Right renal pelvis (tissue), 4 donors: ENCODE measurements around the gene ADARB2. TPM values are rescaled to one million over a fixed set of nuclear protein-coding genes. Genes with fewer than 3 reads are reported as not detected.

ENCODE experiments used
- DNase-seq, 4 donors: peaks; one replicate each; pipeline ENCODE4 v3.0.0-alpha.2; 2013; ENCODE audit warnings: low read depth in 4 of 4, low spot score in 3 of 4, missing footprints in 1 of 4
- polyA plus RNA-seq, 4 donors: library from polyadenylated mRNA; unstranded; fragments of 120-200 nt; gene quantifications; one replicate each; pipeline ENCODE4 v1.2.1, GENCODE V29; 2013; ENCODE audit not compliant: insufficient read length in 4 of 4

The ADARB2 gene
- polyA plus RNA-seq, 4 donors = 0.90 to 1.8 (median 1.4) TPM

- DNase-seq = no peak
Observed at GRCh38 chr10:1390200-1390599, 347.1 kb downstream of the ADARB2 start.

- no peak for DNase-seq
Observed at GRCh38 chr10:1384026-1384425, 353.3 kb downstream of the ADARB2 start.

- DNase-seq = no peak
Observed at GRCh38 chr10:1382711-1383110, 354.6 kb downstream of the ADARB2 start.

GRCh38 chr10:1381339-1381738, 356.0 kb downstream of the ADARB2 start:
- no peak for DNase-seq

GRCh38 chr10:1380088-1380671, 357.1 kb downstream of the ADARB2 start:
- no peak for DNase-seq

- DNase-seq = no peak
Observed at GRCh38 chr10:1379601-1380000, 357.7 kb downstream of the ADARB2 start.

GRCh38 chr10:1378473-1378872, 358.9 kb downstream of the ADARB2 start:
- DNase-seq = no peak

GRCh38 chr10:1377740-1378397, 359.5 kb downstream of the ADARB2 start:
- no peak for DNase-seq

- DNase-seq = no peak
Observed at GRCh38 chr10:1377231-1377630, 360.1 kb downstream of the ADARB2 start.

- no peak for DNase-seq
Observed at GRCh38 chr10:1376384-1376945, 360.9 kb downstream of the ADARB2 start.

- no peak for DNase-seq
Observed at GRCh38 chr10:1375346-1376170, 361.8 kb downstream of the ADARB2 start.

- no peak for DNase-seq
Observed at GRCh38 chr10:1374511-1375345, 362.6 kb downstream of the ADARB2 start.

- no peak for DNase-seq
Observed at GRCh38 chr10:1373287-1373686, 364.0 kb downstream of the ADARB2 start.

- no peak for DNase-seq
Observed at GRCh38 chr10:1372212-1372611, 365.1 kb downstream of the ADARB2 start.

GRCh38 chr10:1370298-1370697, 367.0 kb downstream of the ADARB2 start:
- no peak for DNase-seq

GRCh38 chr10:1369665-1370064, 367.7 kb downstream of the ADARB2 start:
- no peak for DNase-seq

- DNase-seq = no peak
Observed at GRCh38 chr10:1369197-1369596, 368.1 kb downstream of the ADARB2 start.

GRCh38 chr10:1368842-1369171, 368.5 kb downstream of the ADARB2 start:
- no peak for DNase-seq

- DNase-seq = no peak
Observed at GRCh38 chr10:1367938-1368841, 369.1 kb downstream of the ADARB2 start.
